ENCODE results near the gene RASL10B. TPM values are rescaled to one million over a fixed set of nuclear protein-coding genes. Genes with fewer than 3 reads are reported as not detected.

The RASL10B gene
- total RNA-seq, 2 experiments from 2014 or later: 0.15 to 0.37 TPM

DNA sequence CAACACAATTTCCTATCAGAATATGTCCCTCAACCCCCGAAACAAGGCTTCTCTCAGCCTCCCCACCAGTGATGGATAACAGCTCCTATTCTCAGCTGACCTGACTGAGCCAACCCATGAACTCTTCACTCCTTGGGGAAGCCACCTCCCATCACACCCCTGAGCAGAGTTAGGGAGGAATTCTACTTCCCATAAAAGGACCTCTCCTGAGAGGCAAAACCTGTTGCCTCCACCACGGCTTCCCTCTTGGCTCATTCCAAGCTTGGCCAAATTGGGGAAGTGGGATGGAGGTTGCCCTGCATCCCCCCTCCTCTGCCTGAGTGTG, 5.7 kb upstream of the RASL10B start:
- H3K4me3 Mint-ChIP-seq: no peak overlapping the region
- peaks cover 16% of the 10 kb centered on the region for H3K36me3 Mint-ChIP-seq (ENCODE audit: low read depth)
- H3K4me1 Mint-ChIP-seq: peaks cover 6% of the 10 kb centered on the region
- H3K27ac Mint-ChIP-seq: no peak overlapping the region
- H3K27me3 Mint-ChIP-seq: peaks cover under 1% of the 10 kb centered on the region
- DNase-seq: no peak
- CTCF ChIA-PET: no interaction called here
- POLR2A ChIA-PET: no interaction called here
- H3K9me3 Mint-ChIP-seq: no peaks in the 10 kb centered on the region

DNA sequence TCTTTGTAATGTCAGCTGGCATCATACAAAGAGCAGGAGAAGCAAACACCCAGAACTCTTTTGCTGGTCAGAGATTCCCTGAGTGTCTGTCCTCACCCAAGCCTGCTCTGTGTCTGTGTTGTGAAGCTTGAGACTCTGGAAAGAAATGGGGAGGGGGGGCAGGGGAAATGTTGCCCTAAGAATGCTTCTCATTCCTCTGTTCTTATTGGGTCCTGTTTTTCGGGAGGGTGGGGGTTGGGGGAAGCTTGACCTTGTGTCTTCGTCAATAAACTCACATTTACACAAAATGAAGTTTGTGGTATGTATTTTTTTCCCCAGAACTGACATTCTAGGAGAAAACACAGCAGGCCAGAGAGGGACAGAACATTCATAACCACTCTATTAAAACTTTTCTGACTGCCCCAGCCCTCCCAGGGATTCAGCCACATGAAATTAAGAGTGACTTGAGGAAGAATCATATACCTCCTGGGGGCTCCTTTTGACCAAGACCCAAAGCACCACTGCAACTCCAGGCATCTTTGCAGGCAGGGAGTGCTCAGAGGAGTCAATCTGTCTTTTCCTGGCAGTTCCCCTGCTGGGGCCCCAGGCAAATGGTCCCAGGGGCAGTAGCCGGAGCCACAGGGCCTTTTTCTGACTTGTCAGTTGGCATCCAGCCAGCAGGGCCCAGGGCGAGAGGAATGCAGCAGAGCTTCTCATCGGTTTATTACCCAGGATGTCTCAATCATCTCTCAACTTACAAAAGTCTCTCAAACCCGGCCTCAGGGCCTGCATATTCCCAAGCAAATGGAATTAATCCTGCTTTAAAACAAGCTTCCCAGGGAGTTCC, 5.1 kb upstream of the RASL10B start:
- POLR2A ChIA-PET: interaction anchor here (0.6 kb wide), 1 partner anchor 1182 kb away, joined by 4 read pairs; no protein-coding TSS in a partner anchor
- CTCF ChIA-PET: interaction anchor here (1.3 kb wide), 1 partner anchor 11 kb away, joined by 3 read pairs; no protein-coding TSS in a partner anchor
- Mint-ChIP-seq H3K27ac (no peak overlapping the region), H3K9me3 (no peaks in the 10 kb centered on the region), H3K27me3 (peaks cover 6% of the 10 kb centered on the region), H3K4me1 (peaks cover 12% of the 10 kb centered on the region), H3K4me3 (no peak overlapping the region), H3K36me3 (ENCODE audit: low read depth) (peaks cover 14% of the 10 kb centered on the region)
- no peak for DNase-seq

DNA sequence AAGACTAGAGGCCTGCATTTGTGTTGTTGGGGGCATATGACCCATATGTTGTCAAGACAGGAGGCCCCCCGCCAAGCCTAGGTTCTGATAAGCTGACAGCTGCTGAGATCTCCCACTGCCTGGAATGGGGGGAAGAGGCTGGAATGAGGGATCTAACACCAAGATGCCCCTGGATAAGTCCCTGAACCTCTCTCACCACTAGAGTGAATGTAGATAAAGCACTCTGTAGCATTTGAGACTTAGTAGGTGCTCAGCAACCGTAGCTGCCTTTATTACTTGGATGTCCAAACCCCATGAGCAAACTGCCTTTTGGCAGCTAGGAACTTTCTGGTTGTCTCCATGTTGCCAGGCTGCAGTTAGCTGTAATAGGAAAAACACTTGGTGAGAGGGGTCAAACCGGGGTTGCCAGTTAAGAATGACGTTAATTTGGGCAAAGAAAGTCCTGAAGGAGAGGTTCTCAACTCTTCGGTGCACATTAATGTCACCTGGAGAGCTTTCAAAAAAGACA, 4.4 kb upstream of the RASL10B start:
- POLR2A ChIA-PET: interaction anchor here (0.6 kb wide), 1 partner anchor 1183 kb away, joined by 4 read pairs; no protein-coding TSS in a partner anchor
- Mint-ChIP-seq H3K27me3 (peaks cover 6% of the 10 kb centered on the region), H3K4me1 (peaks cover 12% of the 10 kb centered on the region)

DNA sequence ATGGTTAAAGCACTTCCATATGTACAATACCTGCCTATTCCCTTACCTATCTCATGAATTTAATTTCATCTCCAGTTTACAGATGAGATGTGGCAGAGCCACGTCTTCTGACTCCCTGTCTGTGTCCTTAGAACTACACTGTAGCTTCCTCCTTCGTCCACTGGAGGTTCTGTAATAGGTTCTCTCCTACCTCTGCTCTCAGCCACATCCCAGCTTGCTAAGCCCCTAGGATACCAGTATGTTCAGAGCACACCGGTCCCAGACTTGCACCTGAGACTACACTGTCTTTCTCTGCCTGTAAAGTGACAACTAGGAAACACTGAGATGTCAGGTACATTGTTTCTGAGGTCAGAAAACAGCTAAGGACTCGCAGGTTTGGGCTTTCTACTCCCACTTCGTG, 3.8 kb upstream of the RASL10B start:
- no peak for DNase-seq
- POLR2A ChIA-PET: no interaction called here
- no peak overlapping the region for H3K27ac Mint-ChIP-seq
- H3K4me1 Mint-ChIP-seq: peaks cover 12% of the 10 kb centered on the region
- H3K9me3 Mint-ChIP-seq: no peaks in the 10 kb centered on the region
- CTCF ChIA-PET: interaction anchor here (1.2 to 1.3 kb wide), 2 partner anchors 20 to 37 kb away, joined by 3 to 5 read pairs; no protein-coding TSS in a partner anchor
- H3K36me3 Mint-ChIP-seq (ENCODE audit: low read depth): peaks cover 11% of the 10 kb centered on the region
- H3K4me3 Mint-ChIP-seq: no peak overlapping the region
- H3K27me3 Mint-ChIP-seq: peaks cover 10% of the 10 kb centered on the region

More for the DNA sequence above, 4.4 kb upstream of the RASL10B start:
- Mint-ChIP-seq H3K36me3 (ENCODE audit: low read depth) (peaks cover 12% of the 10 kb centered on the region), H3K4me3 (no peak overlapping the region), H3K27ac (no peak overlapping the region), H3K9me3 (no peaks in the 10 kb centered on the region)
- DNase-seq: no peak
- CTCF ChIA-PET: interaction anchor here (1.3 kb wide), 1 partner anchor 10 kb away, joined by 3 read pairs; no protein-coding TSS in a partner anchor

DNA sequence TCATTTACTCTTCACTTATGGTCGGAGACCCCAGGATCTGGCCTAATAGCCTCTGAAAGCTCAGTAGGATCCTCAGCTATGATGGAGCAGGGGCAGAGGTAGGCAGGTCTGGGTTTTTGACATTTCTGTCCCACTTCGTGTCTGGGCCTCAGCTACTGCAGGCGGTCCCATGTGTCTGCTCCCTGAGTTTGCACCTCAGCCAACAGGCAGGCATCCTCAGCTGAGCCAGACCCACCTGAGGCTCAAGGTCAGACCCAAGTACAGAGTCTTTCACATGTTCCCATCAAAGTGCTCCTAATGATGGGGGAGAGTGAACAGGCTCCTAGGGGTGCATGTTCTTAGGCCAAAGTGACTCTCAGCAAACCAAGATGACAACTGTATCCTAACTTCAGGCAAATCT, 2.9 kb upstream of the RASL10B start:
- Mint-ChIP-seq H3K9me3 (no peaks in the 10 kb centered on the region), H3K4me1 (peaks cover 12% of the 10 kb centered on the region), H3K27ac (no peak overlapping the region), H3K4me3 (no peak overlapping the region), H3K27me3 (peaks cover 14% of the 10 kb centered on the region), H3K36me3 (ENCODE audit: low read depth) (peaks cover 11% of the 10 kb centered on the region)
- DNase-seq: no peak
- CTCF ChIA-PET: interaction anchor here (1.2 to 1.6 kb wide), 3 partner anchors 13 to 36 kb away, joined by 3 to 5 read pairs (median 3); no protein-coding TSS in a partner anchor
- POLR2A ChIA-PET: no interaction called here

DNA sequence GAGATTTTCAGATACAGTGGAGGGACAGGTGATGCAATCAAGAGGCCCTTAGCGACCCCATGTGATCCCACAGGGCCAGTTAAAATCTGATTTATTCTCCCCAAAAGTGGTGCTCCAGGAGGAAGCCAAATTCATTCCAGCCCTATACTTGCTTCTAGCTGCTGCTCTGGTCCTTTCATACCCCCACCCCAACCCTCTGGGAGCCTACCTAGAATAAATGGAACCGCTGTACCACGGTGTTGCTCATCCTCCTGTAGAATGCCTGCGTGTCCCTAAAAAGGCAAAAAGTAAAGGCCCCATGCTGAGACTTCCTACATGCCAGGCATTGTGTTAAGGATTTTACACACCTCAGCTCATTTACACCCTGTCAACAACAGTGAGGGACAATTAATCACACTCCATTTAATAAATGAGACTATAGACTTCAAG, 2.0 kb upstream of the RASL10B start:
- Mint-ChIP-seq H3K4me3 (no peak overlapping the region), H3K27ac (no peak overlapping the region), H3K27me3 (peaks cover 14% of the 10 kb centered on the region), H3K9me3 (no peaks in the 10 kb centered on the region), H3K36me3 (ENCODE audit: low read depth) (peaks cover 5% of the 10 kb centered on the region), H3K4me1 (peaks cover 12% of the 10 kb centered on the region)
- ChIA-PET POLR2A (no interaction called here), CTCF (interaction anchor here (1.6 kb wide), 1 partner anchor 14 kb away, joined by 3 read pairs; no protein-coding TSS in a partner anchor)
- DNase-seq: no peak

DNA sequence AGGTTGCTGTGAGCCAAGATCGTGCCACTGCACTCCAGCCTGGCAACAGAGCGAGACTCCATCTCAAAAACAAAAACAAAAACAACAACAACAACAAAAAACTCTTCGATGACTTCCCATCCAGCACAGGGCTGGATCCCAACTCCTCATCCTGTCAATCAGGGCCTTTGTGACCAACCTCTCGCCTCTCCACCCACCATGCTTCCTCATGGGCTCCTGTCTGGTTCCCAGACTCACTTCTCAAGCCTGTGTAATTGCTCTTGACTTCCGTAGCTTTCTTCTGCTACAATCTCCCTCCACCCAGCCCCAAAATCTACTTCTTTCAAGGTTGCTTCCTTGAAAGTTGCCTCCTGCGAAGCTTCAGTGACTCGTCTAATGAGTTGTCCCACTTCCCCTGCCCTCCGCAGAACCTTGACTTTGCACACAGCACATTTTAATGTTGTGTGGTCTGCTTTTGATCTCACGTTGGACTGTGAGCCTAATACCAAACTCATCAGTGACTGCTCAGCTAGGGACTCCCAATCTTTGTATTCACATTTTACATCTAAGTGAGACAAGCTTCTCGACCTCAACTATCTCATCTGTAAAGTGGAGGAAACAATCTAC, 936 bp upstream of the RASL10B start:
- Mint-ChIP-seq H3K36me3 (ENCODE audit: low read depth) (peaks cover 3% of the 10 kb centered on the region), H3K27me3 (peaks cover 14% of the 10 kb centered on the region), H3K27ac (no peak overlapping the region), H3K4me1 (peaks cover 12% of the 10 kb centered on the region), H3K9me3 (no peaks in the 10 kb centered on the region), H3K4me3 (peak overlapping the region; percentile 49)
- POLR2A ChIA-PET: interaction anchor here (0.6 to 0.8 kb wide), 2 partner anchors 538 to 876 kb away, joined by 3 read pairs; no protein-coding TSS in a partner anchor
- no peak for DNase-seq
- CTCF ChIA-PET: interaction anchor here (1.2 to 1.8 kb wide), 4 partner anchors 8 to 34 kb away, joined by 3 to 5 read pairs (median 4); no protein-coding TSS in a partner anchor

DNA sequence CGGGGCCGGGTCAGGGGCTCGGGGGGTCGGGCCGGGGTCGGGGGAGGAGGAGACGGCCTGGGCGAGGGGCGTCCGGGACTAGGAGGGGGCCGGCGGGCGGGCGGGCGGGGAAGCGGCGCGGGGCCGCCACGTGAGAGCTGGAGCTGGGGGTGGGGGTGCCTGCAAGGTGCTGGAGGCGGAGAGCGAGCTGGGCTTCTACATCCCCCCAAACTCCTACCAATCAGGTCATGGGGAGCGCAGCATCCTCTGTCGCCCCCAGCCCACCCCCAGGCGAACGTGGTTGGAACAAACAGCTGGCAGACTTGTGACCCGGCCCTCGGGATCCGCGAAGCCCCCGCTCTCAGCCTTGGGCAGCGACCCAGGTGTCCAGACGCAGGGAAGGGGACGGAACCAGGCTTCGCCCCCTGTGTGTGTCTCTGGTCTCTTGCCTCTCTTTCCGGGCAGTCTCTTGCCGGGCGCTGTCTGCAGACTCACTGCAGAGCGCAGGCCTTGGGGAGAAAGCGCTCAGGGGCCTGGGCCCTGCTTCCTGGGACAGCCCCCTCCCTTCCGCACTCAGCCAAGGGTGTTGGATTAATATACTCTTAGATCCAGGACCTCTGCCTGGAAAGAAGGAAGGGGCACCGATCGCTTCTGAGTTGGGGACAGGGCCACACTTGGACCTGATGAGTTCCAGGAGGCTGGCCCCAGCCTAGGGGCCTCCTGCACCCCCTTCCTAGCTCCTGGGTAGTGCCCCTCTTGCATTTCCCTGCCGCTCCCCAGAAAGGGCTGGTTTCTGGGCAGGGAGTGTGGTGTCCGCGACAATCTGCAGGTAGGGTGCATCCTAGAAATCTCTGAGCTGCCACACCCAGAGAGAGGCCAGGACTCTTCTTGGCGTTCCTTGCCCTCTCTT, 722 bp downstream of the RASL10B start:
- peaks cover 2% of the 10 kb centered on the region for H3K36me3 Mint-ChIP-seq (ENCODE audit: low read depth)
- CTCF ChIA-PET: interaction anchor here (0.6 to 1.8 kb wide), 4 partner anchors 10 to 215 kb away, joined by 3 to 5 read pairs (median 4); no protein-coding TSS in a partner anchor
- DNase-seq: no peak
- H3K27me3 Mint-ChIP-seq: peaks cover 14% of the 10 kb centered on the region
- no peak overlapping the region for H3K27ac Mint-ChIP-seq
- peaks cover 12% of the 10 kb centered on the region for H3K4me1 Mint-ChIP-seq
- H3K4me3 Mint-ChIP-seq: peak overlapping the region; percentile 46
- POLR2A ChIA-PET: no interaction called here
- no peaks in the 10 kb centered on the region for H3K9me3 Mint-ChIP-seq

DNA sequence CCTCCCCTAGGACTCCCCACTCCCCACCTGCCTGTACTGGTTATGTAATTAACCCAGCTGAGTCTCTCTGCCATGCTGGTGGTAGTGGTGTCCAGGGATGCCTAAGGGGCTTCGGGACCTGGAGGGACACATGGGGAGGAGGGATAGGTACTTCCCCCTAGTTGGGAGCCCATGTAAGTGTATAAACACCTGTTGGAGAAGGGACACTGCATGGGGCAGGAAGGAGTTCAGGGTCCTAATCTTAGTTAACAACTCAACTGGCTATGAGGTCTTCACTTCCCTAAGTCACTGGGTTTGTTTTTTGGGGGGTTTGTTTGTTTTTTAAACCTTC, 1.3 kb downstream of the RASL10B start:
- DNase-seq: no peak
- ChIA-PET POLR2A (no interaction called here), CTCF (interaction anchor here (0.6 to 1.0 kb wide), 3 partner anchors 9 to 215 kb away, joined by 3 to 4 read pairs (median 3); no protein-coding TSS in a partner anchor)
- no peak overlapping the region for H3K4me3 Mint-ChIP-seq
- H3K27ac Mint-ChIP-seq: no peak overlapping the region
- peaks cover 2% of the 10 kb centered on the region for H3K36me3 Mint-ChIP-seq (ENCODE audit: low read depth)
- H3K9me3 Mint-ChIP-seq: no peaks in the 10 kb centered on the region
- peaks cover 12% of the 10 kb centered on the region for H3K4me1 Mint-ChIP-seq
- H3K27me3 Mint-ChIP-seq: peaks cover 14% of the 10 kb centered on the region

DNA sequence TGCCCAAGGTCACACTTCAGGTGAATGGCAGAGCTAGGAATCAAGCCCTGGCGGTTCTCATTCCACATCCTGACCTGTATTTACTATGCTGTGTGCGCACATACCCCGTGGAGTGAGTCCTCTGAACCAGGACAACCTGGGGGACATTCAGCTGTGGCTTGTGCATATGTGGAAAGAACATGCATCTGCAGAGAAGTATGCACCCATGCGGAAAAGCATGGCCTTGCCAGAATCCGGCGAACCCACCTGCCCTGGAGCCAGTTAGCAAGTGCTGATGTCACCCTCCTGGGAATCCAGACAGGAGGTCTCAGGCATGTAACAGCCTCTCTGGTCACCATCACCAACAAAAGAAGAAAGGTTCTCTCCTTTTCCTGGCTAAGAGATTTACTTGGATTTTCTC, 1.9 kb downstream of the RASL10B start:
- peaks cover 14% of the 10 kb centered on the region for H3K27me3 Mint-ChIP-seq
- ChIA-PET POLR2A (no interaction called here), CTCF (interaction anchor here (1.0 kb wide), 3 partner anchors 8 to 31 kb away, joined by 3 to 4 read pairs (median 3); no protein-coding TSS in a partner anchor)
- H3K4me1 Mint-ChIP-seq: peaks cover 12% of the 10 kb centered on the region
- no peak overlapping the region for H3K27ac Mint-ChIP-seq
- no peaks in the 10 kb centered on the region for H3K9me3 Mint-ChIP-seq
- no peak overlapping the region for H3K4me3 Mint-ChIP-seq
- DNase-seq: no peak
- peaks cover 2% of the 10 kb centered on the region for H3K36me3 Mint-ChIP-seq (ENCODE audit: low read depth)

DNA sequence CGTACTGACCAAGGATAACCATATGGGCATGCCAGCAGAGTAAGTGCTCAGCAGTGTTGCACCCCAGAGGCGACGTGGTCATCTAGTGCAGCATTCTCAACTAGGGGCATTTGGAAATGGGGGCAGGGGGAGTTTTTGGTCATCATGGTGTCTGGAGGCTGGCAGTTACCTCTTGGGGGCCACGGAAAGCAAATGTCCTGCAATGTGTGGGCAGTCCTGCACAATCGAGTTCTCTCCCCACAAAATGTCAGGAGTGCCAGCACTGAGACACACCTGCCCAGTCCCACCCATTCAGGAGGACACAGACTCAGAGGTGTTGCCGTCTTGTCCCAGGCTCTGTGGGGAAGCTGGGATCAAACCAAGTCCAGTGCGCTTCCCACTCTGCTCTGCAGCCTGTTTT, 3.0 kb downstream of the RASL10B start:
- H3K4me3 Mint-ChIP-seq: no peak overlapping the region

More for the DNA sequence above, 3.0 kb downstream of the RASL10B start:
- DNase-seq: no peak
- CTCF ChIA-PET: interaction anchor here (1.0 kb wide), 1 partner anchor 13 kb away, joined by 3 read pairs; no protein-coding TSS in a partner anchor
- Mint-ChIP-seq H3K36me3 (ENCODE audit: low read depth) (peaks cover 2% of the 10 kb centered on the region), H3K4me1 (peaks cover 12% of the 10 kb centered on the region), H3K27me3 (peaks cover 17% of the 10 kb centered on the region), H3K9me3 (no peaks in the 10 kb centered on the region), H3K27ac (no peak overlapping the region)
- POLR2A ChIA-PET: no interaction called here
